ENCODE data around the gene NONO.
"Not testable (repeated sequence)": the region's sequence is repeated elsewhere in the genome, so short reads cannot be mapped to it uniquely, and the experiment has no call there.

DNA sequence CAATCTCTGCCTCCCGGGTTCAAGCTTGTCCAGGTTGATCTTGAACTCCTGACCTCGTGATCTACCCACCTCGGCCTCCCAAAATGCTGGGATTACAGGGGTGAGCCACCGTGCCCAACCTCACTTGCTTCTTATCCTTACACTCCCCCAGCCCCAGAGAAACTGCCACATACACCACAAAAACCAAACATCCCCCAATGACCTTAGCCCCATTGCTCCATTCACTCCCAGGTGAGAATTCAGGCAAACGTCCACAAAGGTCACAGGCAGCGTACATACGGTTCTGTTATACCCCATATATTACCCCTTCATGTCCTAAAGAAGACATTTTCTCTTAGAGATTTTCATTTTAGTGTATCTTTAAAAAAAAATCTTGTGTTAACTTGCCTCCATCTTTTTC, 17.1 kb downstream of the NONO start:
- TF ChIP-seq, protein P1, sequence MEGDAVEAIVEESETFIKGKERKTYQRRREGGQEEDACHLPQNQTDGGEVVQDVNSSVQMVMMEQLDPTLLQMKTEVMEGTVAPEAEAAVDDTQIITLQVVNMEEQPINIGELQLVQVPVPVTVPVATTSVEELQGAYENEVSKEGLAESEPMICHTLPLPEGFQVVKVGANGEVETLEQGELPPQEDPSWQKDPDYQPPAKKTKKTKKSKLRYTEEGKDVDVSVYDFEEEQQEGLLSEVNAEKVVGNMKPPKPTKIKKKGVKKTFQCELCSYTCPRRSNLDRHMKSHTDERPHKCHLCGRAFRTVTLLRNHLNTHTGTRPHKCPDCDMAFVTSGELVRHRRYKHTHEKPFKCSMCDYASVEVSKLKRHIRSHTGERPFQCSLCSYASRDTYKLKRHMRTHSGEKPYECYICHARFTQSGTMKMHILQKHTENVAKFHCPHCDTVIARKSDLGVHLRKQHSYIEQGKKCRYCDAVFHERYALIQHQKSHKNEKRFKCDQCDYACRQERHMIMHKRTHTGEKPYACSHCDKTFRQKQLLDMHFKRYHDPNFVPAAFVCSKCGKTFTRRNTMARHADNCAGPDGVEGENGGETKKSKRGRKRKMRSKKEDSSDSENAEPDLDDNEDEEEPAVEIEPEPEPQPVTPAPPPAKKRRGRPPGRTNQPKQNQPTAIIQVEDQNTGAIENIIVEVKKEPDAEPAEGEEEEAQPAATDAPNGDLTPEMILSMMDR (IDR thresholded peaks at IDR 0.05; ENCODE audit: low read depth, low read length): not testable (repeated sequence)
- not testable (repeated sequence) for TF ChIP-seq EZH2phosphoT487 (IDR thresholded peaks at IDR 0.05; ENCODE audit: low read depth)

Data from OCI-LY3 (cell line).